GM12891 (cell line): ENCODE measurements around the gene OR3A1.
"Not testable (repeated sequence)": the region's sequence is repeated elsewhere in the genome, so short reads cannot be mapped to it uniquely, and the experiment has no call there.

Experiments
- DNase-seq: peaks from one replicate; pipeline ENCODE4 v3.0.0; 2011; ENCODE audit warnings: low spot score; ENCODE audit not compliant: insufficient read length
- FAIRE-seq: peaks from 2 replicates; lab custom pipeline; 2011; peaks lifted over from hg19 to GRCh38; lab: Jason Lieb, UNC
- PAX5 ChIP-seq: IDR thresholded peaks from 2 replicates; pipeline ENCODE4 v1.6.1; 2011; ENCODE audit warnings: low read length, moderate library complexity, mild to moderate bottlenecking; ENCODE audit not compliant: insufficient read depth, severe bottlenecking
- POLR2A ChIP-seq: IDR thresholded peaks from 2 replicates; pipeline ENCODE4 v1.6.1; 2011; ENCODE audit warnings: low read depth, low read length, control low read depth
- POLR2AphosphoS5 ChIP-seq: IDR thresholded peaks from 2 replicates; pipeline ENCODE4 v1.6.1; 2011; ENCODE audit warnings: low read depth, low read length, control low read depth
- POU2F2 ChIP-seq: IDR thresholded peaks from 2 replicates; pipeline ENCODE4 v1.6.1; 2011; ENCODE audit warnings: low read depth, mild to moderate bottlenecking, control low read depth, low read length, moderate library complexity
- SPI1 ChIP-seq: IDR thresholded peaks from 2 replicates; pipeline ENCODE4 v1.6.1; 2011; ENCODE audit warnings: low read depth, low read length, control low read depth
- TAF1 ChIP-seq: IDR thresholded peaks from 2 replicates; pipeline ENCODE4 v1.6.1; 2011; ENCODE audit warnings: low read depth, low read length, control low read depth

The OR3A1 gene

DNA sequence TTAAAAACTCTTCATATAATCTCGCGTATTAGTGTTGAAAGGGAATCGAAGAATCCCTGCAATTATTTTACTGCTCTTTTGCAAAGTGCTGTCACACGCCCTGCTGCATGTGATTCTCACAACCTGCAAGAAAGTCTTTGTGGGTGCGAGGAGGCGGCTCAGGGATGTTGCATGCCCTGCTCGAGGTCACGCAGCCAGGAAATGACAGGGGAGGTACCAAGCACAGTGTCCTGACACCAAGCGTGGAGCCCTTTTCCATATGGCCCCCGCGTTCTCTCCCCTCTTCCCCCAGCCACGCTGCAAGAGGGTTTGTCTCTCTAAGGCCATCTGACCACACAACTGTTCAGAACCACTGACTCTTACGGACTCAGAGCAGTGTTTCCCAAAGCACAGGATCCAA lies 37.6 kb downstream of the OR3A1 start:
- TF ChIP-seq PAX5 (no peak), POLR2AphosphoS5 (no peak), POLR2A (no peak), POU2F2 (no peak), TAF1 (no peak), SPI1 (no peak)
- no peak for FAIRE-seq
- DNase-seq = no peak

- FAIRE-seq = no peak
- TF ChIP-seq SPI1 (no peak), POLR2A (no peak), TAF1 (no peak), PAX5 (no peak), POLR2AphosphoS5 (no peak), POU2F2 (no peak)
These were observed 38.0 kb downstream of the OR3A1 start for GRCh38 chr17:3260163-3260562.

GRCh38 chr17:3256575-3256974 lies 41.6 kb downstream of the OR3A1 start:
- no peak for FAIRE-seq
- TF ChIP-seq TAF1 = no peak
- TF ChIP-seq POU2F2 = no peak
- TF ChIP-seq POLR2AphosphoS5 = no peak
- TF ChIP-seq POLR2A = no peak
- TF ChIP-seq PAX5 = no peak
- TF ChIP-seq SPI1 = no peak
- no peak for DNase-seq

More at GRCh38 chr17:3260163-3260562, 38.0 kb downstream of the OR3A1 start:
- DNase-seq = no peak

DNA sequence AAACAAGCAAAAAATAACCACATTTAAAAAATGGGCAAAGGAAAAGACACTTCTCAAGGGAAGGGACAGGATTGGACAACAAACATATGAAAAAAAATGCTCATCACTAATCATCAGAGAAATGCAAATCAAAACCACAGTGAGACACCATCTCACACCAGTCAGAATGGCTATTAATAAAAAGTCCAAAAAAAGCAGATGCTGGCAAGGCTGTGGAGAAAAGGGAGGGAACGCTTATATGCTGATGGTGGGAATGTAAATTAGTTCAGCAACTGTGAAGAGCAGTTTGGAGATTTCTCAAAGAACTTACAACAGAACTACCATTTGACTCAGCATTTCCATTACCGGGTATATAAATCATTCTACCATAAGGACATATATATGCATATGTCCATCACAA lies 49.1 kb downstream of the OR3A1 start:
- not testable (repeated sequence) for FAIRE-seq, DNase-seq

- DNase-seq, FAIRE-seq: not testable (repeated sequence)
These were observed 53.3 kb downstream of the OR3A1 start for GRCh38 chr17:3244841-3245240.

DNA sequence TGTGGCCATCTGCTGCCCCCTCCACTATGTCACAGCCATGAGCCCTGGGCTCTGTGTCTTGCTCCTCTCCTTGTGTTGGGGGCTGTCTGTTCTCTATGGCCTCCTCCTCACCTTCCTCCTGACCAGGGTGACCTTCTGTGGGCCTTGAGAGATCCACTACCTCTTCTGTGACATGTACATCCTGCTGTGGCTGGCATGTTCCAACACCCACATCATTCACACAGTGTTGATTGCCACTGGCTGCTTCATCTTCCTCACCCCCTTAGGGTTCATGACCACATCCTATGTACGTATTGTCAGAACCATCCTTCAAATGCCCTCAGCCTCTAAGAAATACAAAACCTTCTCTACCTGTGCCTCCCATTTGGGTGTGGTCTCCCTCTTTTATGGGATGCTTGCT lies 57.1 kb downstream of the OR3A1 start:
- FAIRE-seq, DNase-seq: not testable (repeated sequence)
